Prostate gland (tissue), 2 donors: ENCODE results near the gene VAC14. TPM values are rescaled to one million over a fixed set of nuclear protein-coding genes. Genes with fewer than 3 reads are reported as not detected.

Experiments used
- DNase-seq: peaks from one replicate; pipeline ENCODE4 v3.0.0-alpha.2; 2019; ENCODE audit warnings: low spot score
- H3K27ac ChIP-seq, 2 donors: fragments of 200-600 bp; sonication (generic); 2 replicates each; pipeline ENCODE4 v1.5.1; 2017 to 2019
- H3K27me3 ChIP-seq: fragments of 200-600 bp; sonication (generic); replicated peaks from 2 replicates; pipeline ENCODE4 v1.5.1; 2019; ENCODE audit not compliant: insufficient read depth
- H3K36me3 ChIP-seq, 2 donors: fragments of 200-600 bp; sonication (generic); 1 replicate in 1 of 2; 2 replicates in 1 of 2; pipeline versions ENCODE4 v1.5.1 to v1.8.1; 2017 to 2019
- H3K4me1 ChIP-seq: fragments of 200-600 bp; sonication (generic); replicated peaks from 2 replicates; pipeline ENCODE4 v1.5.1; 2019
- H3K4me3 ChIP-seq, 2 donors: fragments of 200-600 bp; sonication (generic); 2 replicates each; pipeline ENCODE4 v1.5.1; 2017 to 2019
- H3K9me3 ChIP-seq: fragments of 200-600 bp; sonication (generic); 2 replicates; pipeline ENCODE4 v1.5.1; 2017
- POLR2A ChIP-seq: fragments of 450-650 bp; IDR thresholded peaks from one replicate; pipeline ENCODE4 v1.6.1; 2016; ENCODE audit warnings: antibody characterized with exemption, mild to moderate bottlenecking
- POLR2AphosphoS5 ChIP-seq: sonication (generic); formaldehyde crosslinking; IDR thresholded peaks from one replicate; pipeline ENCODE4 v1.6.1; 2017; ENCODE audit warnings: antibody characterized with exemption
- WGBS: methylation state at CpG from one replicate; pipeline ENCODE4 v1.1.5; 2018; 5-methylcytosine and 5-hydroxymethylcytosine counted together
- intact Hi-C: fragments of 100-400 bp; cut with DNase I; formaldehyde crosslinking; loops from one replicate; pipeline ENCODE4 v1.14.2; 2022
- total RNA-seq, 2 donors: library from RNA; depleted of rRNA; stranded (reverse); fragments of >200 nt; gene quantifications; one replicate each; pipeline ENCODE4 v1.1.0, GENCODE V29; 2016
- TF ChIP-seq, protein P1 (sequence below), 4 experiments: fragments of 200-600 bp in 2 of 4; fragments of 450-650 bp in 2 of 4; sonication (generic) in 2 of 4; IDR thresholded peaks; 1 replicate in 3 of 4; 2 replicates in 1 of 4; pipeline ENCODE4 v1.5.1; 2016 to 2019; ENCODE audit warnings: antibody characterized with exemption in 4 of 4, mild to moderate bottlenecking in 2 of 4, moderate library complexity in 2 of 4

Gene VAC14
- total RNA-seq, 2 donors from 2014 or later: 30.3 to 66.8 TPM

DNA sequence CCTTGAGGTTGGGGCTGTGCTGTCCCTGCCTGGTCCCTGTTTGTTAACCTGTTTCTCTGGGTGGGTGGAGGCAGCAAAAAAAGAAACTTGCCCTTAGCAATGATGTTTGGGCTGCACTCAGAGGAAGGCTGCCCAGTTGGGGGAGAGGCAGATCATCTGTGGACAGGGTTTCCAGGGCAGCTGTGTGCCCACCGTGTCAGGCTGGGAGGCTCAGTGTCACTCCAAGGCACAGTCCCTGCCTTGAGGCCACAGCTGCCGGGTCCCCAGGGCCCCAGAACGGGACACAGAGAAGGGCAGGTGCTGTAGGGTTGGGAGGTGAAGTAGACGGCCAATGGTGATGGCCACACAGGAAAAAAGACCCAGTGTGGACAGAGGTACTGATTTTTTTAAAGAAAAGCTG is 150.7 kb downstream of the VAC14 start:
- Histone ChIP-seq H3K4me1 (no peaks in the 10 kb centered on the region), H3K4me3 (no peak overlapping the region), H3K27me3 (no peaks in the 10 kb centered on the region), H3K27ac (no peak overlapping the region), H3K36me3 (no peaks in the 10 kb centered on the region), H3K9me3 (no peaks in the 10 kb centered on the region)
- intact Hi-C loops: loop anchor here (5.0 kb wide), 2 partner anchors 118 to 278 kb away; no protein-coding TSS in a partner anchor
- no peak for DNase-seq
- TF ChIP-seq, protein P1, sequence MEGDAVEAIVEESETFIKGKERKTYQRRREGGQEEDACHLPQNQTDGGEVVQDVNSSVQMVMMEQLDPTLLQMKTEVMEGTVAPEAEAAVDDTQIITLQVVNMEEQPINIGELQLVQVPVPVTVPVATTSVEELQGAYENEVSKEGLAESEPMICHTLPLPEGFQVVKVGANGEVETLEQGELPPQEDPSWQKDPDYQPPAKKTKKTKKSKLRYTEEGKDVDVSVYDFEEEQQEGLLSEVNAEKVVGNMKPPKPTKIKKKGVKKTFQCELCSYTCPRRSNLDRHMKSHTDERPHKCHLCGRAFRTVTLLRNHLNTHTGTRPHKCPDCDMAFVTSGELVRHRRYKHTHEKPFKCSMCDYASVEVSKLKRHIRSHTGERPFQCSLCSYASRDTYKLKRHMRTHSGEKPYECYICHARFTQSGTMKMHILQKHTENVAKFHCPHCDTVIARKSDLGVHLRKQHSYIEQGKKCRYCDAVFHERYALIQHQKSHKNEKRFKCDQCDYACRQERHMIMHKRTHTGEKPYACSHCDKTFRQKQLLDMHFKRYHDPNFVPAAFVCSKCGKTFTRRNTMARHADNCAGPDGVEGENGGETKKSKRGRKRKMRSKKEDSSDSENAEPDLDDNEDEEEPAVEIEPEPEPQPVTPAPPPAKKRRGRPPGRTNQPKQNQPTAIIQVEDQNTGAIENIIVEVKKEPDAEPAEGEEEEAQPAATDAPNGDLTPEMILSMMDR (IDR thresholded peaks at IDR 0.05): no peak
- no peak for TF ChIP-seq POLR2A
- TF ChIP-seq POLR2AphosphoS5: no peak
- whole genome bisulfite sequencing: 83% methylated on average over 4 of the region's 4 CpGs

DNA sequence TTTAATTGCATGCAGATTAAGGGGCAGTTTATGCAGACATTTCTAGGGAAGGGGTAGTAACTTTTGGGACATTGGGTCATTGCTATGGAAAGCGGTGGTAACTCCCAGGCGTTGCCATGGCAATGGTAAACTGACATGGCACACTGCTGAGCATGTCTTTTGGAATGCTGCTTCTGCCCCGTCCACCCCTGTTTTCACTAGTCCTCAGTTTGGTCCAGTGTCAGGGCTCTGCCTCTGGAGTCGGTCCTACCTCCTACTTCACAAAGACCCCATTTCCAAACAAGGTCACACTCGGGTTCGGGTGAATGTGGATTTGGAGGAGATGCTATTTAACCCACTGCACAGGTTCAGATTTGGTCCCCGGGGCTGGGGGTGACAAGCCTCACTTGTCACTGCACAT is 151.7 kb downstream of the VAC14 start:
- WGBS: 86% methylated on average over 7 of the region's 7 CpGs
- intact Hi-C loops: no loop called here
- no peak for TF ChIP-seq POLR2A
- TF ChIP-seq, protein P1 (IDR thresholded peaks at IDR 0.05): no peak
- no peak for TF ChIP-seq POLR2AphosphoS5
- Histone ChIP-seq H3K27ac (no peak overlapping the region), H3K9me3 (no peaks in the 10 kb centered on the region), H3K27me3 (no peaks in the 10 kb centered on the region), H3K4me1 (no peaks in the 10 kb centered on the region), H3K4me3 (no peak overlapping the region), H3K36me3 (no peaks in the 10 kb centered on the region)
- no peak for DNase-seq

DNA sequence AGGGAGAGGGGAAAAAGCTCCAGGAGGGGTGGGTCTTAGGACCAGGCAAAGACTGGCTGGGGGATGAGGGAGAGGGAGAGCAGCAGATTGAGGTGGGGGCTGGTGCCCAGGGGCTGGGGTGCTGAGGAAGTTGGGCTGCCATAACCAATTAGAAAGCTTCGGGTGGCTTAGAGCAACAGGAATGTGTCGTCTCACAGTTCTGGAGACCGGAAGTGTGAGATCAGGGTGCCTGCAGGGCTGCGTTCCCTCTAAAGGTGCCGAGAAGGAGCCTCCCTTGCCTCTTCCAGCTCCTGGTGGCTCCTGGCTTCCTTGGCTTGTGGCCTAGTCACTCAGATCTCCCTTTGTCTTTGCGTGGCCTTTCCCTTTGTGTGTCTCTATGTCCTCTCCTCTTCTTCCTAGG is 152.4 kb downstream of the VAC14 start:
- intact Hi-C loops: no loop called here
- Histone ChIP-seq H3K4me1 (no peaks in the 10 kb centered on the region), H3K4me3 (no peak overlapping the region), H3K9me3 (no peaks in the 10 kb centered on the region), H3K27me3 (no peaks in the 10 kb centered on the region), H3K27ac (no peak overlapping the region), H3K36me3 (no peaks in the 10 kb centered on the region)
- 86% methylated on average over 6 of the region's 6 CpGs for WGBS
- TF ChIP-seq POLR2A (no peak), POLR2AphosphoS5 (no peak)
- TF ChIP-seq, protein P1 (IDR thresholded peaks at IDR 0.05): no peak
- no peak for DNase-seq

DNA sequence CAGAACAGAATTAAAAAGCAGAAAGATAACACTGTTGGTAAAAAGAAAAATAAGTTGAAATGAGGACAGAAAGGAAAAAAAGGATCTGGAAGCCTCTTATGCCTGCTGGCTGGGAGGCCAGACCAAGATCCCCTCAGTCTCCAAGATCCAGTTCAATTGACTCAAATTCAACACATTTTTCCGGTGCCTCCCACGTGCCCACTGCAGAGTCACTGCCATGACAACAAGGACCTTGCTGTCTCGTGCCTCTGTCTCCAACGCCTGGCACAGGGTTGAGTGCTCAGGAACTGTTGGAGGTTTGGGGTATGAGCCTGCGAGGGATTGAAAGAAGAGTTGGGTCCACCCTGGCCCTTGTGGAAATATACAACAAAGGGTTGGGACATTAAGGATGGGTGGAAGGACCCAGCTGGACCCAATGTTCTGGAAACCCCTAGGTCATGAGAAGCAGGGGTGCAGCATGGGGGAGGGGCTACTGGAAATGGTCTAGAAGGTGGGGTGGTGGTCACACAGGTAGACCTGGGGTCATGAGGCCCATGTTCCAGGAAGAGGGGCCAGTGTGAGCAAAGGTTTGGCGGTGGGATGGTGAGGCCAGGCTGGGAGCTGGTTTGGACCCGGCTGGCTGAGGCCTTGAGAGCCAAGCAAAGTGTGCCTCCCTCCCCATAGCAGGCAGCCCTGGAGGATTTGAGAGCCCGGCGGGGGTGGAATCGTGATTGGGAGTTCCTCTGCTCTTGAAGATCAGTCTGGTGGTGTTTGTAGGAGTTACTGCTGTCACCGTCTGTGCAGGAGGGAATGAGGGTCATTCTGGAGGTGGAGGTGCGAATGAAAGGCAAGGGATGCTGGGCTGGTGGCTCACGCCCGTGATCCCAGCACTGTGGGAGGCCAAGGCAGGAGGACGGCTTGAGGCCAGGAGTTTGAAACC is 153.3 kb downstream of the VAC14 start:
- WGBS: 88% methylated on average over 15 of the region's 15 CpGs
- DNase-seq: no peak
- Histone ChIP-seq H3K4me1 (no peaks in the 10 kb centered on the region), H3K36me3 (no peaks in the 10 kb centered on the region), H3K27ac (no peak overlapping the region), H3K27me3 (no peaks in the 10 kb centered on the region), H3K4me3 (no peak overlapping the region), H3K9me3 (no peaks in the 10 kb centered on the region)
- intact Hi-C loops: no loop called here
- TF ChIP-seq, protein P1 (IDR thresholded peaks at IDR 0.05): no peak
- TF ChIP-seq POLR2AphosphoS5 (no peak), POLR2A (no peak)
